ENCODE data around the gene P4HA2.

Gene P4HA2
- total RNA-seq: 0.67 to 2.9 reads per million in 2 donors

- peak; percentile 17 for DNase-seq
Measured at GRCh38 chr5:132227485-132228240, at the start of gene P4HA2. Gene P4HA2, minus strand, starts transcription at chr5:132227853. Its CDS starts 9,227 bp downstream, at chr5:132218626.

- no peak for DNase-seq
Measured at GRCh38 chr5:132277256-132277655, 49.6 kb upstream of the P4HA2 start.

GRCh38 chr5:132275367-132276220, 47.9 kb upstream of the P4HA2 start:
- DNase-seq: no peak

GRCh38 chr5:132274050-132274792, 46.6 kb upstream of the P4HA2 start:
- DNase-seq: no peak

DNA sequence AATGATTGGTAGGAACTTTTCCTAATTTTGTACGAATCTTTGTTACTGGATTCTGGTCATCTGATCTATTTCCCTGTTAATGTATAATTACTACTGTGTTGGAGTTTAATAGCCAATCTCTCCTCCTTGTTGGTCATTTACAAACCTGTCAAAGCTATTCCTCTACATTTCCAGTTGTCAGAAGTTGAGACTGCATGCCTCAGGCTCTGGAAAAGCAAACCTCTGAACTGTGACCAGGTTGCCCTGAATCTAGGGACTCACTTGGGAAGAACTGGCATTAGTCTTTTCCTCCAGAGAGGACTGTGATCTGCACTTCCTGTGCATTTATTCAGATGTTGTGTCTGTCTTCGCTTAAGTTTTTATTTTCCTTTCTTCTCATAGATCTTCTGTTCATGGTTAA, 46.0 kb upstream of the P4HA2 start:
- DNase-seq: no peak

- DNase-seq: no peak
Measured at GRCh38 chr5:132272311-132273210, 44.9 kb upstream of the P4HA2 start.

DNA sequence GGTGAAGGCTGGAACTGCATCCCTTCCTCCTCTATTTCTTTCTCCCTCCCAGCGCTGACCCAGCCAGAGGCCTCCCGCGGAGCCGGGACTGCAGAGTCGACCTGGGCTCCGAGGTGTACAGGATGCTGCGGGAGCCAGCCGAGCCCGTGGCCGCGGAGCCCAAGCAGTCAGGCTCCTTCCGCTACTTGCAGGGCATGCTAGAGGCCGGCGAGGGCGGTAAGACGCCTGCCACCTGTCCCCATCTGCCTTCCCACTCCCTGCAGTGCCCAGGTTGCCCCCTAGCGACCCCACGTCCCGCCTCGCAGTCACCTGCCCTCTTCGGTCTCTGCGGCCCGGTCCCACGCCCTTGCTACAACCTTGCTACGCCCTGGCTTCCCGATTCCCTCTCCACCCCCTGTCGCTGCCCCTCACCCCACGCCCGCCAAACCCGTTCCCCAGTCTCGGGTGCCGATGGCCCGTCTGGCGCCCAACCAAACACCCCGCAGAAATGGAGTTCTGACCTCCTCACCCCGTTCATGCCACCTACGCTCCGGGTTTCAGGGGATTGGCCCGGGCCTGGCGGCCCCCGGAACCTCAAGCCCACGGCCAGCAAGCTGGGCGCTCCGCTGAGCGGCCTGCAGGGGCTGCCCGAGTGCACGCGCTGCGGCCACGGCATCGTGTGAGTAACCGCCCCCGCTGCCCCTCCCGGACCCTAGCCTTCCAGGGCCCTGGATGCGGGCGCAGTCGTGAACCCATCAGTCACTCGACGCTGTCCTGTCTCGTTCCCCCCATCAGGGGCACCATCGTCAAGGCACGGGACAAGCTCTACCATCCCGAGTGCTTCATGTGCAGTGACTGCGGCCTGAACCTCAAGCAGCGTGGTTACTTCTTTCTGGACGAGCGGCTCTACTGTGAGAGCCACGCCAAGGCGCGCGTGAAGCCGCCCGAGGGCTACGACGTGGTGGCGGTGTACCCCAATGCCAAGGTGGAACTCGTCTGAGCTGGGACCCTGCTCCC, 43.9 kb upstream of the P4HA2 start:
- no peak for DNase-seq

- no peak for DNase-seq
Measured at GRCh38 chr5:132270706-132271105, 43.1 kb upstream of the P4HA2 start.

GRCh38 chr5:132270335-132270665, 42.6 kb upstream of the P4HA2 start:
- DNase-seq: no peak

DNA sequence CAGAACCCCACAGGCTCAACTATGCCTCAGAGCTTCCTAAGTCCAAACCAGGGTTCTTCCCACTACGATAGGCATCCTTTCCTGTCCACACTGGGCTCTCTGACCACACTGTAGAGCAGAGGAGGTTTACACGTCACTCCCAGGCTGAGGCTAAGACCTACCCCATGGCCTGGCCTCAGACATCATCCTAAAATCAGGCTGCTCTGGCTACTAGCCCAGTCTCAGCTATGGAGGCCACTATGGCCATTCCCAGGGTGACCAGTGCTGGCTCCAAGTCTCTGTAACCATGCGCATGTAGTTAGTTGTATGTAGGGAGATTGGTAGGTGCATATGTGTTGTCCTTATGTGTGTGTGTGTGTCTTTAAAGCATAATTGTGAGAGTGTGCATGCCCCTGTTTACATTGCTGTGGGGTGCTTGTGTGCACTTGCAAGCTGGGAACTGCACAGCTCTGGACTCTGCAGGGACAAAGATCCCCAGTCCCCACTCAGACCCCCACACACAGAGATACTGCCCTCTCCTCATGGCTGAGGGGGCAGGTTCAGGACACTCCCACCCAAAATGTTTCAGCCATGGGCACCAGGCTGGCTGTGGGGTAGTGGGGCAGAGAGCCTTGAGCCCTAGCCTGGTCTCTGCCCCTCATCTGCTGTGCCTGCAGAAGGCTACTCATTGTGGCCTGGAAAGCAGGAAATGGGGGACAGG, 42.1 kb upstream of the P4HA2 start:
- DNase-seq: no peak

DNA sequence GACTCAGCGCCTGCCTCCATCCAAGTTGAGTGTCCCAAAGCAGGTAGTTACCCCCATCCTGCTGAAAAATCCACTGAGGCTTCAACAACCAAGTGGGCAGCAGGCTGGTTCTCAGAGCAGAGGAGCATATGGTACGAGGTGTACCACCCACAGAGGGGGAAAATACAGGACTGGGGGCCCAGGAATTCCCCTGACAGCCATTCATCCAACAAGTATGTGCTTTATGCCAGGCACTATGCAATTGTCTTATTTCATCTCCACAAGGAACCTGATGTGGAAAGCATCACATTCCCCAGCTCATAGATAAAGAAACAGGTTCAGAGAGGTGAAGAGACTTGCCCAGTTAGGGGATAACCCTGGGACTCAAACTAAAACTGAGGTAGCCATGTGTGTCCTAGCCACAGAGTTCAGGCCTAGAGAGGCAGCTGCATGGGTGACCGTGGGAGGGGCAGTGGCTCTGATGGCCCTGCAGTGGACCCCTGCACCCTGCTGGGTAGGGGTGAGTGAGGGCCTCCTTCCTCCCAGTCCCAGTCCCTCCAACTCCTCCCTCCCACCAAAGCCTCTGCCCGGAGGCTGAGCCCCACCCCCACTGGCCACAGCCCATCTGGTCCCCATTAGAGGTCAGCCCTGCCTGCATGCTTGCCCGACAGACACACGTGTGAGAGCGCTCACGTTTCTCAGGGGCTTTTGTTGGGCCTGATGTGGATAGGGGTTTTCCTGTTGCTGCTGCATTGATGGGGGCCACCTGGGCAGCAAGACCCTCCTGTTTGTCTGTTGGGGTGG, 41.3 kb upstream of the P4HA2 start:
- DNase-seq: no peak

GRCh38 chr5:132267931-132268768, 40.5 kb upstream of the P4HA2 start:
- DNase-seq: no peak

DNA sequence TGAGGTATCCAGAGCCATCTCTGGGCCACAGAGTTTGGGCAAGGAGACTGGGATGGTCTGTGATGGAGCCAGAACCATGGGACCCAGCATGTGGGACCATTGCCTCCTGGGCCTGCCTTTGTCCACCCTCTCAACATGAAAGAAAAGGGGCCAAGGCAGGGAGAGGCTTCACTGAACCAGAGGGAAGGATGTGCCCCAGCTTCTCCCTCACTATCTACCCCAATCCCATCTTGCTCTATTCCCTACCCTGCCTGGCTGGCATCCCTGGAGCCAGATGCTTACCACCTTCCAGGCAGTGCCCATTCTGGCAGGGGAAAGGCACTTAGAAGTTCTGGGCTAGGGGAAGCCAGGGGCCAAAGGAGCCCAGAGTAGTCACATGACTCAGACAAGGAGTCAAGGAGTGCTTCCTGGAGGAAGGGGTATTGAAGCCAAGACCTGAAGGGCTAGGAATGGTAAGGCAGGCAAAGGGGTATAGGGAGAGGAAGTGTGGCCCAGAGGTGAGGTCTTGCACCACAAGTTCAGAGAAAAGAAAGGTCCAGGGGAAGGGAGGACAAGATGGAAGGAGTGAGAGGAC, 39.6 kb upstream of the P4HA2 start:
- no peak for DNase-seq

GRCh38 chr5:132266836-132267160, 39.1 kb upstream of the P4HA2 start:
- DNase-seq: no peak

- no peak for DNase-seq
Measured at GRCh38 chr5:132266031-132266835, 38.6 kb upstream of the P4HA2 start.

DNA sequence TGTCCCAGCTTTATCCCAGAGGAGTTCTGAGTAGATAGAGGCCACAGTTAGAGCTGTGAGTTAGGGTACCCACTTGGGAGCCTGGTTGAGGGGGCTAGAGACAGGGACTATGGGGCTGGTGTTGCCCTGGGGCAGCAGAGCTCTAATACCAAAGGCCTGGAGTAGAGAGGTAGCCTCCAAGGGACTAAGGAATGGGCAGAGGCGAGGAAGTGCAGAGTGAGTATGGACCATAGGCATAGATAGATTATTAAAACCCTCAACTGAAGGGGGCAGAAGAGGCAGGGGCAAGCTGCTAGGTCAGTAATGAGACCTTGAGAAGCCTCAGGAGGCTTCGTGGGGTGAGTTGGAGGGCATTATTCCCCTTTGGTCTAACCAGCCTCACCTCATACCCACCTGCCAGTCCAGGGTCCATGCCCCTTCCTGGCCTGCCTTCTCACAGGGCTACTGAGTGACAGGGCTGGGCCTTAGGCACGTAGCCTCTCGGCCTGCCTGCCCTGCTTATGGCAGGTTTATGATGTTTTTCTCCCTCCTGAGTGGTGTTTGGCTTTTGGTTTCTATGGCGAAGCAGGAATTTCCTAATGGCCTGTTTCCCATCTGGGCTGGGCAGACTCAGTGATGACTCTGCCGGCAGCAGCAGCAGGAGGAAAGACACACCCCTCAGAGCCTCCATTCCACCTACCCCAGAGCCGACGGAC, 37.8 kb upstream of the P4HA2 start:
- no peak for DNase-seq
